ENCODE data around the gene IKZF1. TPM values are rescaled to one million over a fixed set of nuclear protein-coding genes. Genes with fewer than 3 reads are reported as not detected.

IKZF1 gene
- total RNA-seq, 1 experiment from 2014 or later = 0.57 TPM

- CTCF ChIA-PET = no interaction called here
- no peak overlapping the region for H3K4me3 ChIP-seq (replicated peaks in 1 of 2; ENCODE audit: low read depth in 1 of 2, low read length in 2 of 2)
- H2AFZ ChIP-seq (ENCODE audit: low read depth, low read length, poor library complexity, severe bottlenecking) = no peak overlapping the region
- BruUV-seq (replicated peaks) = no TSS peak
- H4K20me1 ChIP-seq (ENCODE audit: insufficient read depth) = no peaks in the 10 kb centered on the region
- ATAC-seq (no peak), DNase-seq (ENCODE audit: low read depth, low spot score) (no peak)
- TF ChIP-seq CTCF (IDR thresholded peaks at IDR 0.05 in 2 of 3, conservative IDR thresholded peaks at IDR 0.05 in 1 of 3; ENCODE audit: borderline replicate concordance in 1 of 3, insufficient read depth in 1 of 3, low read depth in 2 of 3, low read length in 2 of 3) (no peak), EZH2 (IDR thresholded peaks at IDR 0.05) (no peak), YY1 (IDR thresholded peaks at IDR 0.05; ENCODE audit: extremely low read depth, insufficient replicate concordance, low read depth, low read length) (no peak), POLR2A (IDR thresholded peaks at IDR 0.05; ENCODE audit: borderline replicate concordance, extremely low read depth, insufficient read depth, insufficient read length) (no peak), SIN3A (IDR thresholded peaks at IDR 0.05; ENCODE audit: low read depth) (no peak), JUND (IDR thresholded peaks at IDR 0.05) (no peak), TCF7L2 (IDR thresholded peaks at IDR 0.05; ENCODE audit: borderline replicate concordance, extremely low read depth, insufficient read depth, insufficient read length) (no peak), ZBTB33 (IDR thresholded peaks at IDR 0.05; ENCODE audit: extremely low read depth, insufficient replicate concordance, low read length) (no peak), POLR2AphosphoS5 (IDR thresholded peaks at IDR 0.05; ENCODE audit: low read depth, low read length) (no peak), EZH2phosphoT487 (IDR thresholded peaks at IDR 0.05; ENCODE audit: borderline replicate concordance) (no peak), ZNF274 (IDR thresholded peaks at IDR 0.05; ENCODE audit: low read depth, low read length) (no peak), SP1 (IDR thresholded peaks at IDR 0.05; ENCODE audit: low read depth) (no peak), ELF1 (IDR thresholded peaks at IDR 0.05; ENCODE audit: borderline replicate concordance, low read depth) (no peak), CEBPB (IDR thresholded peaks at IDR 0.05; ENCODE audit: low read depth) (no peak), EGR1 (IDR thresholded peaks at IDR 0.05; ENCODE audit: low read depth) (no peak), REST (IDR thresholded peaks at IDR 0.05; ENCODE audit: low read depth) (no peak), FOSL1 (IDR thresholded peaks at IDR 0.05; ENCODE audit: low read depth) (no peak), SRF (IDR thresholded peaks at IDR 0.05; ENCODE audit: low read depth) (no peak)
- peaks cover 0 to 7% of the 10 kb centered on the region in 2 experiments; a peak in 1 of 4 replicates for H3K9me3 ChIP-seq (ENCODE audit: control insufficient read depth in 1 of 2, insufficient read depth in 1 of 2, low read depth in 1 of 2, low read length in 2 of 2)
- intact Hi-C loops (cut with micrococcal nuclease) = no loop called here
- no peaks in the 10 kb centered on the region for H3K9me2 ChIP-seq (ENCODE audit: insufficient read depth)
- H3K27me3 ChIP-seq (ENCODE audit: insufficient read depth, low read length) = 0 out of 2 replicates have a peak, but pooled peaks cover 3% of the 10 kb centered on the region
- no peaks in the 10 kb centered on the region for H3K79me2 ChIP-seq (ENCODE audit: insufficient read depth, low read length)
- H3K9ac ChIP-seq (ENCODE audit: low read length) = no peak overlapping the region
- POLR2A ChIA-PET = no interaction called here
- RAD21 ChIA-PET (ENCODE audit: low non-redundant PET in 1 of 2, low total read pairs in 2 of 2, uncharacterized antibody in 2 of 2, unreplicated experiment in 2 of 2) = no interaction called here
- no peak overlapping the region for H3K27ac ChIP-seq (ENCODE audit: low read depth, low read length)
- H3K4me2 ChIP-seq (ENCODE audit: low read length) = no peak overlapping the region
- no peaks in the 10 kb centered on the region for H3K36me3 ChIP-seq (ENCODE audit: control insufficient read depth in 1 of 2, insufficient read depth in 2 of 2, low read length in 2 of 2)
- peaks cover 0 to 3% of the 10 kb centered on the region in 2 experiments; a peak in 1 of 4 replicates for H3K4me1 ChIP-seq (ENCODE audit: control insufficient read depth in 1 of 2, insufficient read depth in 2 of 2, low read length in 2 of 2)
Observed at GRCh38 chr7:50363327-50364060, 59.0 kb downstream of the IKZF1 start.
